Spleen (tissue), 11 donors: Measurements from ENCODE around the gene SNX9. TPM values are rescaled to one million over a fixed set of nuclear protein-coding genes. Genes with fewer than 3 reads are reported as not detected.

Source experiments
- DNase-seq: peaks from one replicate; pipeline ENCODE4 v3.0.0-alpha.2; 2020
- H3K27ac ChIP-seq, 8 donors: fragments of 200-600 bp; sonication (generic) in 7 of 8; 1 replicate in 4 of 8; 2 replicates in 4 of 8; pipeline versions ENCODE4 v1.5.0 to v1.8.0; 2016 to 2021; ENCODE audit warnings: inconsistent platforms in 4 of 8, mild to moderate bottlenecking in 4 of 8, moderate library complexity in 1 of 8
- H3K27me3 ChIP-seq, 7 donors: fragments of 200-600 bp; sonication (generic) in 6 of 7; replicated peaks in 1 of 7; 1 replicate in 4 of 7; 2 replicates in 3 of 7; pipeline versions ENCODE4 v1.5.0 to v1.8.0; 2016 to 2021; ENCODE audit warnings: inconsistent platforms in 3 of 7, mild to moderate bottlenecking in 1 of 7
- H3K36me3 ChIP-seq, 6 donors: fragments of 200-600 bp; sonication (generic) in 5 of 6; 1 replicate in 4 of 6; 2 replicates in 2 of 6; pipeline versions ENCODE4 v1.5.0 to v1.8.0; 2016 to 2021; ENCODE audit warnings: inconsistent platforms in 2 of 6
- H3K4me1 ChIP-seq, 6 donors: fragments of 200-600 bp; sonication (generic) in 5 of 6; 1 replicate in 3 of 6; 2 replicates in 3 of 6; pipeline versions ENCODE4 v1.5.0 to v1.8.0; 2016 to 2021; ENCODE audit warnings: inconsistent platforms in 3 of 6
- H3K4me3 ChIP-seq, 8 donors: fragments of 200-600 bp; sonication (generic) in 7 of 8; 1 replicate in 4 of 8; 2 replicates in 4 of 8; pipeline versions ENCODE4 v1.5.0 to v1.8.0; 2016 to 2021; ENCODE audit warnings: inconsistent platforms in 4 of 8, mild to moderate bottlenecking in 4 of 8, moderate library complexity in 2 of 8
- H3K9me3 ChIP-seq, 8 donors: fragments of 200-600 bp; sonication (generic) in 7 of 8; 1 replicate in 4 of 8; 2 replicates in 4 of 8; pipeline versions ENCODE4 v1.5.0 to v1.8.0; 2016 to 2021; ENCODE audit warnings: inconsistent platforms in 4 of 8
- POLR2A ChIP-seq, 3 donors: fragments of 450-650 bp; IDR thresholded peaks; one replicate each; pipeline ENCODE4 v1.5.1; 2017; ENCODE audit warnings: antibody characterized with exemption in 3 of 3, mild to moderate bottlenecking in 1 of 3
- POLR2AphosphoS5 ChIP-seq, 3 donors: sonication (generic); formaldehyde crosslinking; IDR thresholded peaks; one replicate each; pipeline ENCODE4 v1.5.1; 2017; ENCODE audit warnings: antibody characterized with exemption in 3 of 3
- WGBS, 5 donors: extraction: QIAGEN DNeasy Blood & Tissue Kit in 3 of 5; methylation state at CpG; one replicate each; pipeline versions ENCODE4 v1.1.5 to v1.1.7; 2013 to 2018; 5-methylcytosine and 5-hydroxymethylcytosine counted together
- intact Hi-C: fragments of 100-400 bp; cut with DNase I; formaldehyde crosslinking; loops from one replicate; pipeline ENCODE4 v1.15.0; 2023; ENCODE audit warnings: low total_unique reads
- polyA plus RNA-seq, 3 donors: library from polyadenylated mRNA; stranded (reverse); fragments of 200-250 nt; gene quantifications; one replicate each; pipeline ENCODE4 v1.2.1, GENCODE V29; 2013
- total RNA-seq, 7 donors: library from RNA; depleted of rRNA in 3 of 7; stranded (reverse); fragments of >200 nt in 3 of 7; fragmentation: NEBNext Ultra II Directional in 4 of 7; extraction: Animal tissue kit (Norgen Biotek cat#: 25700) in 4 of 7; gene quantifications; one replicate each; pipeline versions ENCODE4 v1.1.0 to v1.2.1, GENCODE V29; 2016 to 2021
- TF ChIP-seq, protein P1 (sequence below), 11 experiments: fragments of 200-600 bp in 7 of 11; fragments of 450-650 bp in 4 of 11; sonication (generic) in 4 of 11; IDR thresholded peaks in 8 of 11; conservative IDR thresholded peaks in 3 of 11; 1 replicate in 7 of 11; 2 replicates in 4 of 11; pipeline versions ENCODE4 v1.4.0 to v1.8.0; 2016 to 2021; ENCODE audit warnings: antibody characterized with exemption in 11 of 11, inconsistent platforms in 4 of 11, mild to moderate bottlenecking in 1 of 11
- donor health status: healthy with polysubstance abuse.
- donor health status: DM: no; HTN: no; CAD: no; lungs with moderate emphysema.
- donor health status: DM: no; HTN: no; CAD: no.
- donor health status: Bipolar disorder and iron deficiency.
- donor health status: healthy.
- donor health status: DM: no; HTN: no; CAD: no.
- donor health status: DM: yes; HTN: yes; CAD: no.

The SNX9 gene
- total and polyA plus RNA-seq, 10 donors = 18.9 to 42.5 (median 31.8) TPM

DNA sequence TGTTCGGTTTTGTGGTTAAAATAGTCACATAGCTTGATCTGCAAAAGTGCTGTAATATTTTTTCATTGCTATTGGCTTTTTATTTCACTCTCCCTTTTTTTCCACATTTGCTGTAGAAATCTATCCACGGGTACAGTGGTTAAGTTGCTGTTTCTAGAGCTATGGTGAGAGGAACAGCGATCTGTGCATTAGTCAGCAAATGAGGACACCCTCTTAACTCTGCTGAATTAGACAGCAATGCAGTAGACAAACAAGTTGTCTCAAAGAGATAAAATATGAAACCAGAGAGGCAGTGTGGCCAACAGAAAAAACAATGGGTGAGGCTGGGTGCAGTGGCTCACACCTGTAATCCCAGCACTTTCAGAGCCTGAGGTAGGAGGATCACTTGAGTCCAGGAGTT lies 141.1 kb downstream of the SNX9 start:
- H3K27me3 ChIP-seq = no peaks in the 10 kb centered on the region
- intact Hi-C loops = no loop called here
- H3K4me1 ChIP-seq = peaks cover 0 to 15% (median 2%) of the 10 kb centered on the region in 6 donors
- no peak for TF ChIP-seq POLR2A (IDR thresholded peaks at IDR 0.05)
- TF ChIP-seq, protein P1, sequence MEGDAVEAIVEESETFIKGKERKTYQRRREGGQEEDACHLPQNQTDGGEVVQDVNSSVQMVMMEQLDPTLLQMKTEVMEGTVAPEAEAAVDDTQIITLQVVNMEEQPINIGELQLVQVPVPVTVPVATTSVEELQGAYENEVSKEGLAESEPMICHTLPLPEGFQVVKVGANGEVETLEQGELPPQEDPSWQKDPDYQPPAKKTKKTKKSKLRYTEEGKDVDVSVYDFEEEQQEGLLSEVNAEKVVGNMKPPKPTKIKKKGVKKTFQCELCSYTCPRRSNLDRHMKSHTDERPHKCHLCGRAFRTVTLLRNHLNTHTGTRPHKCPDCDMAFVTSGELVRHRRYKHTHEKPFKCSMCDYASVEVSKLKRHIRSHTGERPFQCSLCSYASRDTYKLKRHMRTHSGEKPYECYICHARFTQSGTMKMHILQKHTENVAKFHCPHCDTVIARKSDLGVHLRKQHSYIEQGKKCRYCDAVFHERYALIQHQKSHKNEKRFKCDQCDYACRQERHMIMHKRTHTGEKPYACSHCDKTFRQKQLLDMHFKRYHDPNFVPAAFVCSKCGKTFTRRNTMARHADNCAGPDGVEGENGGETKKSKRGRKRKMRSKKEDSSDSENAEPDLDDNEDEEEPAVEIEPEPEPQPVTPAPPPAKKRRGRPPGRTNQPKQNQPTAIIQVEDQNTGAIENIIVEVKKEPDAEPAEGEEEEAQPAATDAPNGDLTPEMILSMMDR (IDR thresholded peaks at IDR 0.05 in 8 of 11, conservative IDR thresholded peaks at IDR 0.05 in 3 of 11) = no peak
- no peak for TF ChIP-seq POLR2AphosphoS5 (IDR thresholded peaks at IDR 0.05)
- no peaks in the 10 kb centered on the region for H3K36me3 ChIP-seq
- no peak overlapping the region for H3K4me3 ChIP-seq
- peaks cover 0 to 15% (median 12%) of the 10 kb centered on the region in 8 donors for H3K9me3 ChIP-seq
- 26 to 61% (median 48%) methylated on average over 3 of the region's 3 CpGs for WGBS, 5 donors
- H3K27ac ChIP-seq = no peak overlapping the region
- DNase-seq = no peak

DNA sequence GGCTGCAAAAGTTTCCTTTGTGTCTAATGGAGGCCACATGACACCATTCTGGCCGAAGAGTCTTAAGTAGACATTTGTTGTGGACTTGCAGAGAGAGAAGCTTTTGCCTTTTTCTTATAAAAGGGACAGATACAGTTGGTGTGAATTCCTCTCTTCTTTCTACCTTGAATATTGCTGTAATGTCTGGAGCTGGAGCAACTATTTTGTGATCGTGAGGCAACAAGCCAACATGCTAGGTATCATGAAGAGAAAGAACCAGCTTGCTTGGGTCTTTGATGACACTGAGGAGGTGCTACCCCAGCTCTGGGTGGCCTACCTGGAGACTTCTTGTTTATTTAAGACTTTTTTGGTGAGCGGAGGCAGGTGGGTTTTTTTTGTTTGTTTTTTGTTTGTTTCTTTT lies 142.3 kb downstream of the SNX9 start:
- no peaks in the 10 kb centered on the region for H3K36me3 ChIP-seq
- H3K27ac ChIP-seq = no peak overlapping the region
- TF ChIP-seq, protein P1 (IDR thresholded peaks at IDR 0.05 in 8 of 11, conservative IDR thresholded peaks at IDR 0.05 in 3 of 11) = no peak
- no peak for TF ChIP-seq POLR2A (IDR thresholded peaks at IDR 0.05)
- TF ChIP-seq POLR2AphosphoS5 (IDR thresholded peaks at IDR 0.05) = no peak
- no peaks in the 10 kb centered on the region for H3K27me3 ChIP-seq
- WGBS, 5 donors = 93 to 100% (median 97%) methylated on average over 3 of the region's 3 CpGs
- H3K4me3 ChIP-seq = no peak overlapping the region
- intact Hi-C loops = no loop called here
- DNase-seq = no peak
- peaks cover 0 to 15% (median 2%) of the 10 kb centered on the region in 6 donors for H3K4me1 ChIP-seq
- H3K9me3 ChIP-seq = peaks cover 0 to 2% (median 0%) of the 10 kb centered on the region in 8 donors

DNA sequence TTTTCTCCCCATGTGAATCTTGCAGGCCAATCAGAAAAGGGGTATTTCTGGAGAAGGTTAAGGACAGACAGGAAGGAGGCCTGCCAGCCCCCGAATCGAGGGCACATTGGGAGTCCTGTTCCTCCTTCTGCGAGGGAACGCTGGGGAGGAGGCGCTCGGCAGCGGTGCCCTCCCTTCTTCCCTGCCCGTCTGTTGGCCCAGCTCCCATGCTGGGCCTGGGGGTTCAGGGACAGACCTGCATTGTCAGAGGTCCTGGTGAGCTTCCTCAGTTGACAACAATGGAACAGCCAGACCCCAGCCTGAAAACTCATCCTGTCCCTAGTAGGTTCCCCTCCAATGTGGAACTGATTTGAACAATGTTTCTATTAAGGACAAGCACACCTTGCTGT lies 143.5 kb downstream of the SNX9 start:
- H3K4me1 ChIP-seq = peaks cover 0 to 15% (median 2%) of the 10 kb centered on the region in 6 donors
- no peak overlapping the region for H3K4me3 ChIP-seq
- H3K27ac ChIP-seq = no peak overlapping the region
- WGBS, 5 donors = 44 to 68% (median 58%) methylated on average over 6 to 8 of the region's 8 CpGs
- TF ChIP-seq POLR2AphosphoS5 (IDR thresholded peaks at IDR 0.05) (no peak), POLR2A (IDR thresholded peaks at IDR 0.05) (no peak)
- TF ChIP-seq, protein P1 (IDR thresholded peaks at IDR 0.05 in 8 of 11, conservative IDR thresholded peaks at IDR 0.05 in 3 of 11) = no peak
- H3K27me3 ChIP-seq = no peaks in the 10 kb centered on the region
- no peak for DNase-seq
- intact Hi-C loops = no loop called here
- H3K9me3 ChIP-seq = no peaks in the 10 kb centered on the region
- no peaks in the 10 kb centered on the region for H3K36me3 ChIP-seq

DNA sequence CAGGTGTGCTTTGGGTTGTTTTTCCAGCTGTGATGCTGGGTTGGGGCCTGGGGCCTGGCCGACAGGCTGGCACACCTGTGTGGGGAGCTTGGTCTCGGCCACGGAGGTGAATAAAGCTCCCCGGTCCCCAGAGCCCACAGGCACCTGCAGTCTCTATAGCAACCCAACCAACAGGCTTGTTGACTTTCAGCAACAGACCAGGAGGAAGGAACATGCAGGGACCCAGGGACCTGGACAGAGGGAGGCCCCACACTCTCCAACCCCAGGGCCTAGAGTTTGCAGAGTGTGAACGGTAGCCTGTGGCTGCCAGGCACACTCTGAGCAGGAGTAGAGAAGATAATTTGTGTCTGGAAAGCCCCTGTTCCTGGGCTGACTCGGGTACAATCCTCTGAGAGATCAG lies 144.0 kb downstream of the SNX9 start:
- intact Hi-C loops = no loop called here
- TF ChIP-seq, protein P1 (IDR thresholded peaks at IDR 0.05 in 8 of 11, conservative IDR thresholded peaks at IDR 0.05 in 3 of 11) = no peak
- no peak for TF ChIP-seq POLR2A (IDR thresholded peaks at IDR 0.05)
- TF ChIP-seq POLR2AphosphoS5 (IDR thresholded peaks at IDR 0.05) = no peak
- DNase-seq = no peak
- Histone ChIP-seq H3K4me1 (peaks cover 0 to 15% (median 2%) of the 10 kb centered on the region in 6 donors), H3K27me3 (no peaks in the 10 kb centered on the region), H3K36me3 (no peaks in the 10 kb centered on the region), H3K27ac (no peak overlapping the region), H3K4me3 (no peak overlapping the region), H3K9me3 (no peaks in the 10 kb centered on the region)
- 56 to 72% (median 65%) methylated on average over 5 to 6 of the region's 6 CpGs for WGBS, 5 donors
